Upper lobe of right lung (tissue), 1 donor: Measurements from ENCODE around the gene SMARCE1. TPM values are rescaled to one million over a fixed set of nuclear protein-coding genes. Genes with fewer than 3 reads are reported as not detected.
A peak's percentile ranks its signal among the peaks of the same experiment; 100 is the strongest.

Experiments used
- ATAC-seq: fragments of 200-7000 bp; cut with Tn5 transposase; one replicate; pipeline ENCODE4 v1.9.1; 2020; ENCODE audit warnings: mild to moderate bottlenecking, moderate library complexity
- DNase-seq: peaks from one replicate; pipeline ENCODE4 v3.0.0-alpha.2; 2020
- H3K27ac ChIP-seq: fragments of 200-600 bp; one replicate; pipeline ENCODE4 v1.8.0; 2022
- H3K27me3 ChIP-seq: fragments of 200-600 bp; one replicate; pipeline ENCODE4 v1.8.0; 2022; ENCODE audit warnings: mild to moderate bottlenecking
- H3K36me3 ChIP-seq: fragments of 200-600 bp; one replicate; pipeline ENCODE4 v1.8.0; 2022
- H3K4me1 ChIP-seq: fragments of 200-600 bp; one replicate; pipeline ENCODE4 v1.8.0; 2022
- H3K4me3 ChIP-seq: fragments of 200-600 bp; one replicate; pipeline ENCODE4 v1.8.0; 2022; ENCODE audit warnings: mild to moderate bottlenecking
- H3K9me3 ChIP-seq: fragments of 200-600 bp; one replicate; pipeline ENCODE4 v1.8.0; 2022
- CTCF ChIP-seq: fragments of 200-600 bp; IDR thresholded peaks from one replicate; pipeline ENCODE4 v1.8.0; 2022; ENCODE audit warnings: antibody characterized with exemption
- intact Hi-C: fragments of 100-400 bp; cut with DNase I; formaldehyde crosslinking; loops from one replicate; pipeline ENCODE4 v1.11.0; 2022
- total RNA-seq: library from RNA; stranded (reverse); fragmentation: NEBNext Ultra II Directional; extraction: Animal tissue kit (Norgen Biotek cat#: 25700); gene quantifications from one replicate; pipeline ENCODE4 v1.2.1, GENCODE V29; 2021
- donor health status: DM: no; HTN: yes; CAD: no; lungs with severe emphysema.

Gene SMARCE1
- total RNA-seq, 1 donor from 2014 or later = 80.2 TPM

GRCh38 chr17:40618754-40619625, 28.6 kb downstream of the SMARCE1 start:
- no peak overlapping the region for H3K27ac ChIP-seq
- H3K27me3 ChIP-seq = no peaks in the 10 kb centered on the region
- no peak overlapping the region for H3K4me3 ChIP-seq
- ATAC-seq = no peak
- peaks cover 3% of the 10 kb centered on the region for H3K4me1 ChIP-seq
- DNase-seq = no peak
- intact Hi-C loops = no loop called here
- TF ChIP-seq CTCF = no peak
- H3K36me3 ChIP-seq = no peaks in the 10 kb centered on the region
- no peaks in the 10 kb centered on the region for H3K9me3 ChIP-seq

GRCh38 chr17:40617678-40618240, 29.9 kb downstream of the SMARCE1 start:
- no peak overlapping the region for H3K27ac ChIP-seq
- intact Hi-C loops = no loop called here
- no peaks in the 10 kb centered on the region for H3K36me3 ChIP-seq
- TF ChIP-seq CTCF = no peak
- H3K4me1 ChIP-seq = peaks cover 3% of the 10 kb centered on the region
- ATAC-seq (peak; percentile 8), DNase-seq (no peak)
- H3K4me3 ChIP-seq = no peak overlapping the region
- H3K27me3 ChIP-seq = no peaks in the 10 kb centered on the region
- H3K9me3 ChIP-seq = no peaks in the 10 kb centered on the region

GRCh38 chr17:40616592-40616991, 31.0 kb downstream of the SMARCE1 start:
- no peak for DNase-seq
- Histone ChIP-seq H3K4me1 (no peaks in the 10 kb centered on the region), H3K27me3 (no peaks in the 10 kb centered on the region), H3K4me3 (no peak overlapping the region), H3K36me3 (no peaks in the 10 kb centered on the region), H3K27ac (no peak overlapping the region), H3K9me3 (no peaks in the 10 kb centered on the region)
- TF ChIP-seq CTCF = no peak
- intact Hi-C loops = no loop called here
- no peak for ATAC-seq

GRCh38 chr17:40615841-40616476, 31.7 kb downstream of the SMARCE1 start:
- no peak for ATAC-seq
- DNase-seq = no peak
- Histone ChIP-seq H3K4me1 (no peaks in the 10 kb centered on the region), H3K27ac (no peak overlapping the region), H3K27me3 (no peaks in the 10 kb centered on the region), H3K9me3 (no peaks in the 10 kb centered on the region), H3K4me3 (no peak overlapping the region), H3K36me3 (no peaks in the 10 kb centered on the region)
- TF ChIP-seq CTCF = no peak
- intact Hi-C loops = no loop called here

GRCh38 chr17:40615068-40615840, 32.4 kb downstream of the SMARCE1 start:
- no peaks in the 10 kb centered on the region for H3K9me3 ChIP-seq
- no peak overlapping the region for H3K27ac ChIP-seq
- ATAC-seq (peak; percentile 59), DNase-seq (no peak)
- no peaks in the 10 kb centered on the region for H3K4me1 ChIP-seq
- intact Hi-C loops = no loop called here
- TF ChIP-seq CTCF = peak; percentile 35
- H3K27me3 ChIP-seq = no peaks in the 10 kb centered on the region
- no peak overlapping the region for H3K4me3 ChIP-seq
- no peaks in the 10 kb centered on the region for H3K36me3 ChIP-seq
